ENCODE measurements around the gene CLEC3B.
"Not testable (repeated sequence)": the region's sequence is repeated elsewhere in the genome, so short reads cannot be mapped to it uniquely, and the experiment has no call there.

CLEC3B gene, protein sequence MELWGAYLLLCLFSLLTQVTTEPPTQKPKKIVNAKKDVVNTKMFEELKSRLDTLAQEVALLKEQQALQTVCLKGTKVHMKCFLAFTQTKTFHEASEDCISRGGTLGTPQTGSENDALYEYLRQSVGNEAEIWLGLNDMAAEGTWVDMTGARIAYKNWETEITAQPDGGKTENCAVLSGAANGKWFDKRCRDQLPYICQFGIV

DNA sequence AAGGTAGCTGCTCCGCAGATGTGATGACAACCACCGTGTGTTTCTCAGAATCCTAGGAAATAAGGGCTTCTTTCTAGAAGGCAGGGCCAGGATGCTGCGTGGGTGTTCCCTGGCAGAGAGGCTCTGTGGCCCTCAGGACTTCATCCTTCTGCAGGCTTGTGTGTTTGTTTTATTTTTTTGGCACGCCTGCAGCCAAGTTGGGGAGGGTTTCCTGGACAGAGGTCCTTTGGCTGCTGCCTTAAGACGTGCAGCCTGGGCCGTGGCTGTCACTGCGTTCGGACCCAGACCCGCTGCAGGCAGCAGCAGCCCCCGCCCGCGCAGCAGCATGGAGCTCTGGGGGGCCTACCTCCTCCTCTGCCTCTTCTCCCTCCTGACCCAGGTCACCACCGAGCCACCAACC is at the start of gene CLEC3B:
CLEC3B (plus strand) TSS at position 266 of the 400 bp plus-strand sequence; CDS start at position 326, 60 bp downstream.
- intact Hi-C loops (cut with DNase I): no loop called here

DNA sequence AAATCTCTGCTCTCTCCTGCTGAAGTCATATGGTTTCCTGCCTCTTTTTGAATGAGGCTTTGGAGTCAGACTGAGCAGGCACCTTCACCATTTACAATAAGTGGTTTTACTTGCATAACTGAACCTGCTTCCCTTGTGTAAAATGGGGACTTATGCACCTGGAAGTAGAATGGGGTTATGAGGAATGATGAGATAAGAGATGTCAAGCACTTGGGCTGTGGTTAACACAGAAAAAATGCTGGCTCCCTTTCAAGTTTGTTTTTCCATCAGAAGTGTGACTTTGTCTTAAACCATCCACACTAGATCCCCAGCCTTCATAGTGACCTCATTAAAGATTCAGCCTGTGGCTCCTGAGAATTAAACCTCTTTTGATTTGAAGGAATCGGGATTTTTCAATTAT is 44.9 kb upstream of the CLEC3B start:
- DNase-seq: no peak
- intact Hi-C loops (cut with DNase I): no loop called here

More for the DNA sequence above, at the start of gene CLEC3B:
- DNase-seq: no peak

DNA sequence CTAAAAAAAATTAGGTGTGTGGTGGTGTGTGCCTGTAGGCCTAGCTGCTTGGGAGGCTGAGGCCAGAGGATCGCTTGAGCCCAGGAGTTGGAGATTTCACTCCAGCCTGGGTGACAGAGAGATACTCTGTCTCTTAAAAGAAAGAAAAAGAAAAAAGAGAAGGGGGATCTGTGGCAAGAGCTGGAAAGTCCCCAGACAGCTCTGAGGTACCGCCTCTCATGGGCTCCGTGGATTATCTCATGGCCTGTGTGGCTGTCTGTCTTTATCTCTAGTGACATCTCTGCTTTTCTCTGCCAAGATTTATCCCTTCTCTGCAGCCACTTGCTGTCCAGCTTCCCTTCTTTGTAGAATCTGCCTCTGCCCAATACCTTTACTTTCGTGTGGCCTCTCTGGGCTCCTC is 44.4 kb upstream of the CLEC3B start:
- no peak for DNase-seq
- intact Hi-C loops (cut with DNase I): no loop called here

DNA sequence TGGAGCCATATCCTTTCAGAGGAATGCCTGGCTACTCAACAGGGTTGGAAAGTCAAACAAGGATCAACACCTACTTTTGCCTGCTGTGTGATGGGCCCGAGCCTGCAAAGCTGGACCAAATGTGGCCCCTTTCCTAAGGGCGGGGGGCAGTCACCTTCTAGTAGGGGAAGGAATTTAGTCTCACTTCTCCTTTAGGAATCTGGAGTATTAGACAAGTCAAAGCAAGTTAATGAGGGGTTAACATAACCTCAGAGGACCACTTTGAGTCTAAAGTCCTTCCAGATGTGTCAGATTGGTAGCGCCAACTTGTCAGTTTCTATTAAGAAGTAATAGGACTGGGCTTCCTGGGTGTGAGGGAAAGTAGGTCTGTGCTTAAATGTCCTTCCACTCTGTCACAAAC is 43.3 kb upstream of the CLEC3B start:
- intact Hi-C loops (cut with DNase I): no loop called here
- DNase-seq: no peak

DNA sequence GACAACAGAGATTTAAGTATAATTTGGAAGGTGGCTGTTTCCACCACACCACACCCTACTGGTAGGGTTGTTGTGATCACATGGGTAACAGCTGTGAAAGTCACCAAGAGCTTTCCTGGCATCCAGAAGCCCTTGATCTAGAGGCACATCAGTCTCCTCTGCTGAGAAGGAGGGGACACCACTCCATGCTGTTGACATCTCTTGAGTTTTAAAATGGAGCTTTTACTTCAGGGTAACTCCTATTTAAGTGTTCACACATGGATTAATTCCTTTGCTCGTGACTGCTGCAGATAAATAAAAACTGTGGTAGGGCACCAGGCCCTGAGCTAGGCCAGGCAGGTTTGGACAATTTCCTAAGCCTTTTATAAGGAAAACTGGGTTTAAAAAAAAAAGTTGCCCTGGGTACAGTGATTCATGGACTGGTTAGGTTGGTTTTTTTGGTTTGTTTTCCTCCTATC is 42.6 kb upstream of the CLEC3B start:
- intact Hi-C loops (cut with DNase I): no loop called here
- no peak for DNase-seq

DNA sequence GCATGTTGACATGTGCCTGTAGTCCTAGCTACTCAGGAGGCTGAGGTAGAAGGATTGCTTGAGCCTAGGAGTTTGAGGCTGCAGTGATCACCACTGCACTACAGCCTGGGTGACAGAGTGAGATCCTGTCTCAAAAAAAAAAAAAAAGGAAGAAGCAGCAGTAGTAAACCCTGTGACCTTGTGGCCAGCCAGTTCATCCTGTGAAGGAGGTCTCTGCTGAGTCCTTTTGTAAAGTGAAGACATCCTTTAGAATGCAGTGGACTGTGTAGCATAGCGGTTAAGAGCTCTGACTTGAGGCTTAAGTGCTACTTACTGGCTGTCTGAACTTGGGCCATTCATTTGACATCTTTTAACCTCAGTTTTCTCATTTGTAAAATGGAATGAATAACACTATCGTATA is 41.8 kb upstream of the CLEC3B start:
- no peak for DNase-seq
- intact Hi-C loops (cut with DNase I): no loop called here

DNA sequence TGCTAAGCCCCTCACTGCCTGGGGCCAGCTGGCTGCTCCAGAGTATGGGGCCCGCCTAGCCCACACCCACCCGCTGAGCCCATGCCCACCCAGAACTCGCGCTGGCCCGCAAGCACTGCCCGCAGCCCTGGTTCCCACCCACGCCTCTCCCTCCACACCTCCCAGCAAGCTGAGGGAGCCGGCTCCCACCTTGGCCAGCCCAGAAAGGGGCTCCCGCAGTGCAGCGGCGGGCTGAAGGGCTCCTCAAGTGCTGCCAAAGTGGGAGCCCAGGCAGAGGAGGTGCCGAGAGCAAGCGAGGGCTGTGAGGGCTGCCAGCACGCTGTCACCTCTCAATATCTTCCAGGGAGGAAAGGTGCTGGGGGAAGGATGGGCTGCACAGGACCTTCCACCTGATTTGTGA is 39.8 kb upstream of the CLEC3B start:
- DNase-seq; intact Hi-C loops (cut with DNase I): not testable (repeated sequence)

DNA sequence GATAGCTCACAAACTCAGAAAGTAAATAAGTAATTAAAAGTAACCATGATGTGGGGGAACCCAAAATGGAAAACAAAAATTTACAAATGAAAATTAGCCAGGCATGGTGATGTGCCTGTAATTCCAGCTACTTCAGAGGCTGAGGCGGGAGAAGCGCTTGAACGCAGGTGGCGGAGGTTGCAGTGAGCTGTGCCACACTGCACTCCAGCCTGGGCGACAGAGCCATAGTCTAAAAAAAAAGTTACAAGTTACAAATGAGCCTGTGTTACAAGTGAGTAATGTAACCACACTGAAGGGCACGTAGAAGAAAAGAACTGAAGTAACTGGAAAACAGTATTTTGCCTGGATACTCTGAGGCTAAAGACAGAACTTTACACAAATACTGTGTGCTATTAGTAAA is 38.8 kb upstream of the CLEC3B start:
- intact Hi-C loops (cut with DNase I): no loop called here
- no peak for DNase-seq

DNA sequence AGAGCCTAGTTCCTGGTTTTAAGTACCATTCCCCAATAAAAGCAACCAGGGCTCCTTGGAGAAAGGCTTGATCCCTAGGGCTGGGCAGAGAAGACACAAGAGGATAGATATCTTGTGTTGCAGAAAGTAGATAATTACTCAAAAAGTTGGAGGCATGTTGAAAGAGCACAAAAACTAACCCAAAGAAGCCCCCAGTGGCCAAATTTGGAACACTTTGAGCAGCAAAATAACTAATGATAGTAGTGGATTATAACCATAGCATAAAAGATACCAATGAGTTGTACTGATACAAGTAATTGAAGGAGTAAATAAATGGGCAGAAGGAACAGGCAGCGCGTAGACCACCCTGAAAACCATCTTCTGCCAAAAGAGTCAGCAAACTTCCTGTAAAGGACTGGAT is 38.0 kb upstream of the CLEC3B start:
- intact Hi-C loops (cut with DNase I): no loop called here
- DNase-seq: no peak

DNA sequence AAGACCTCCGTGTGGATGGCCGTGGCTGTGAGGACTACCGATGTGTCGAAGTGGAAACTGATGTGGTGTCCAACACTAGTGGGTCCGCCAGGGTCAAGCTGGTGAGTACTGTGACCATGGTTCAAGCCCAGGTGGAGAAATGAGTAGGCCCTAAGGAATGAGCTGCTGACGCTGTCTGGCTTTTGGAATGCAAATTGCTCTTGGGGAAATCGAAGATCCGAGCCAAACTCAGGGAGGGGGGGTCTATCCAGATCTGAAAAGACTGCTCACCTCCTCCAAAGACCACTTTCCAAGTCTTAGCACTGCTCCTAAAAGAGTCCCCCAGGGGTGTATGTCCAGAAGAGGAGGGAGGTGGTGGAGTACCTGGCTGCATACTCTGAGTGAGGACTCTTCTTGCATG is 37.0 kb upstream of the CLEC3B start:
- DNase-seq: no peak
- intact Hi-C loops (cut with DNase I): no loop called here

DNA sequence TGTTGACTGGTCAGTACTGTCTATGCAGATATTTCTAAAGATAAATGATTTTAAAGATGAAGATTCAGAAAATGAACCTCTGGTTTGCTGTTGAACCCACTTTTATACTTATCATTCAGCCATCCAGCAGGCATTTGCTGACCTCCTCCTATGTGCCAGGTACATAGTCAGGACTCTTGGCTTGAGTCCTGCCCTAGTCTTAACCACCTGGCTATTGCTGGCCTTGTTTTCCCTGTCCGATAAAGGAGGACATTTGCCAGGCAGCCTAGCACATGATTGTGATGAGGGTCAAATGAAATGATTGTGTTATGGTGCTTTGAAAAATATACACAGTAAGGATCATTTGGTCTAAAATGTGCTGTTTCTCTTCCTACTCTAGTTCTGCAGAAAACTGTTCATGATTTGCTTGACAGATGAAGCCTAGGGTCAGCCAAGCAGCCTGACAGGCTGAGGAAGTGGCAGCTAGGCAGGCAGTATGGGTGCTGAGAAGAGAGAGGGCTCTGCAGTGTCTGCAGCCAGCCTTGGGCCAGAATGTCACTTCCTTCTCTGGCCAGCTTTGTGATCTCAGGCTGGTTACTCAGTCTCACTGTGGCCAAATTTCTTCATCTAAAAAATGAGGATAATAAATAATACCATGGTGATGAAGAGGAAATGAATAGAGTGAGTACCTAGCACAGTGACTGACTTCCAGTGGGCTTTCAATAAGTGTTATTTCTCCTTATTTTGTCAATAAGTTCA is 36.3 kb upstream of the CLEC3B start:
- peak in 5 of 42 donors; percentile 9 to 54 (median 30) for DNase-seq
- intact Hi-C loops (cut with DNase I): no loop called here

DNA sequence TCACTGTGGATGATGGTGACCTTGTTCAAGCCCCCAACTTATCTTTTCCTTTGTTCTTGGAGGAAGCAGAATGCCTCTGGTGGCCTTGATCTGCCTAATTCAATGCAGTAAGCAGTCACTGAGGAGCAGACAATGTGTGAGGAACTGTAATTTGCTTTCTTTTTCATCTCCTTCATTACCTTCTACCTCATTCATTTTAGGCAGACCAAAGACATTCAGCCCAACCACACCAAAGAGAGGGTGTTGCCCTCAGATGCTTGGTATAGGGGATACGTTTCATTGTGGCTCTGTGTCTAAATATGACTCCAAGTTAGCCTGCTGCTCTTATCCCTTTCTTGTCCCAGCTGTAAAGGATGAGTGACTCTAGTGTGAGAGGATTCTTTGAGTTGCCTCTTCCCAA is 34.8 kb upstream of the CLEC3B start:
- no peak for DNase-seq
- intact Hi-C loops (cut with DNase I): no loop called here

DNA sequence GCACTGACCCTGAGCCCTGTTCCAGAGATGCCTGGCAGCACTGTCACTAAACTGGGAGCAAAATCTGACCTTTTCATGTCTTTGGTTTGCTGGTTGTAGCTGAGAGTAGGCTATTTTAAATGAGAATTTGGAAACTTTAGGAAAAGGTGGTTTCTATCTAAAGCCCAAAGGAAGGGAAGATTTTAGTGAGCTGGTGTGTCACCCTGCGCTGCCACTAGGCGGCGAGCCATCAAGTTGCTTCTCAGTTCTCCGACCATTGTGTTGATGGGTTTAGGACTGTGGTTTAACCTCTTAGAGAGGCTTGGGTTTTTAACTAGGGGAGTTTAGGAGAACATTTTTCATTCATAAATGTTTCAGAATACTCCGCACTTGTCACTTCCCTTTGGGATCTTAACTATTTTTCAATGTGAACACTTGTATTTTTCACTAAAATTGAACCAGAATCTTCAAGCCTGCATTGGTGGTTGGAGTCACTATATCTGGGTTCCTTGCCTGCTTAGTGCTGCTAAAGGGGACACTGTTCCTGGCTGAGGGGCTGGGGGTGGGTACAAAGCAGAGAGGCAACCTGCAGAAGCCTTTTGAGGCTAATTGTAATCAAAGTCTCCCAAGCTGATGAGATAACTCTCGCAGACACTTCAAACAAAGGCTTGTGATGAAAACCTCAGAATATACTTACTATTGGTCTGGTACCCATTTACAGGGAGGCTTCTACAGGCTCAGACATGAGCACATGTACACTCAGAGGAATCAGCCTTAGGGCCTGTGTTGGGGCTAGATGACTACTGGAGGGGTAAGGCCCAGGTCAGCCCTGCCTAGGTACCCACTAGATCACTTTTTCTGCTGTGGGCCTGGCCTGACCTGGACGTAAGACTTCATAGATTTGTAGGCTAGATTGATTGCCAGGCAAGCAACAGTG is 33.3 kb upstream of the CLEC3B start:
- peak in 2 of 42 donors; percentile 20 to 31 for DNase-seq
- intact Hi-C loops (cut with DNase I): no loop called here

DNA sequence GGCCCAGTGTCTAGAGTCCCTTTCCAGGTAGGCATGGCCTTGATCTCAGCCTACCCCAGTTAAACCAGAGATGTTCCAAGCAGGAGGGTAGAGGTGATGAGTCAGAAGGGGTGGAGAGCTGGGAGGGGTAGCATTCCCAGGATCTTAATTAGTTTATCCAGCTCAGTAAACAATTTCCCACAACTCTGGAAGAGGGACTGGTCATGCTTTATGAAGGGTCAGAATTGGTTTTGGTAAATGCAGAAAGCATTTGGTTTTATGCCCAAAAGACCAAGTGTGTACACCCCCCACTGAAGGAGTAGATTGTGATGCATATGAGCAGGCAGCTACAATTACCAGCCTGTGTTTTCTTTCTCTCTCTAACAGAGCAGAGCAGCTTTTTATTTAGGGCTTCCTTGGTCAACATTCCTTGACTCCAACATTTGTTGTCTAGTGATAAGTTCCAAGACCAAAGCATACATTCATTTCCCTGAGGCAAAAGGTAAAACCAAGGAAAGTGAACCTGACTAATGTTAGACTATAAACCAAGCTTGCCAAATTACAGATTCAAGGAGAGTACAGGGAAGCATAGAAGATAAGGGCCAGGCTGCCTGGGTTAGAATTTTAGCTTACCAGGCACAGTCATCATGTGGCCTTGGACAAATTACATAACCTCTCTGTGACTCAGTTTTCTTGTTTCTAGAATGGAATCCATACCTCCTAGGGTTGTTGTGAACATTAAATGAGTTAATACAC is 32.5 kb upstream of the CLEC3B start:
- DNase-seq: no peak

DNA sequence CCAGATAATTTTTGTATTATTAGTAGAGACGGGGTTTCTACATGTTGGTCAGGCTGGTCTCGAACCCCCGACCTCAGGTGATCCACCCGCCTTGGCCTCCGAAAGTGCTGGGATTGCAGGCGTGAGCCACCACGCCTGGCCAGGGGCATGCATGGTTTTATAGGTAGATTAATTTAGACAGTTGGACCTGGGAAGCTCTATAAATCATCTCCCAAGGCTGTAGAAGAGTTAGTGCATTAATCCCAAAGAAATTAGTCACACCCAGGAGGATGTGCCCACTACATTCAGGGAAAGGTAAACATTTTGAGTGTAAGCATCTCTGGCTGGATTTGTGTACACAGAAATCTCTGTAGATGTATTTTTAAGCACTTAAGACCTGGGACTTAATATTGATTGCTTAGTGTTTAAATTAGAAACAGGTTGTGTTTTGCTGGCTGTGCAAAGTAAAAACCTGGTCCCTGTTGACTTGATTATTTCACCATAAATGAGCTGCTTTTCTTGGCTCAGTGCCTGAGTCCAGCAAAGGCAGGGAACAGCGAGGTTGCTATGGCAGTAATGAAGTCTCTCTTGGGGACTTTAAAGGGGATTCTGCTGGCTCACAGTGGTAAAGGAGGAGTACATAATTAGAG is 30.8 kb upstream of the CLEC3B start:
- intact Hi-C loops (cut with DNase I): no loop called here
- peak in 9 of 42 donors; percentile 12 to 50 (median 22) for DNase-seq

More for the DNA sequence above, 32.5 kb upstream of the CLEC3B start:
- intact Hi-C loops (cut with DNase I): no loop called here

DNA sequence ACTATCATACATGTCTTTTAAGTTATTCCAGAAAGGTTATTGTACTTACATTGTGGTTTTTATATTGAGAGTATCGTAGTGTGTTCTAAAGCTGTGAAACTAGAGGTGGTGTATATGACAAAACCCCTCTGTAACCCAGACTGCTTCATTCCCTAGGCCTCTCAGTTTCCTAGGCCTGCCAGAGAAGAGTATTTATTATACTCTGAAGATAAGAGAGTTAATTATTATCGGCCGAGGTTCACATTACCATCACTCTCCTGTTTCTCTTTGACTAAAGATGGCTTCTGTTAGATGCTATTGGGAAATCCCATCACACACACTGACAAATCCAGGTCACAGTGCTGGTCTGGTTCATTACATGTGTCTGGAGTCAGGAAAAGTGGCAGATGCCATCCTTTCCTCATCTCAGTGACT is 29.5 kb upstream of the CLEC3B start:
- no peak for DNase-seq
- intact Hi-C loops (cut with DNase I): no loop called here

DNA sequence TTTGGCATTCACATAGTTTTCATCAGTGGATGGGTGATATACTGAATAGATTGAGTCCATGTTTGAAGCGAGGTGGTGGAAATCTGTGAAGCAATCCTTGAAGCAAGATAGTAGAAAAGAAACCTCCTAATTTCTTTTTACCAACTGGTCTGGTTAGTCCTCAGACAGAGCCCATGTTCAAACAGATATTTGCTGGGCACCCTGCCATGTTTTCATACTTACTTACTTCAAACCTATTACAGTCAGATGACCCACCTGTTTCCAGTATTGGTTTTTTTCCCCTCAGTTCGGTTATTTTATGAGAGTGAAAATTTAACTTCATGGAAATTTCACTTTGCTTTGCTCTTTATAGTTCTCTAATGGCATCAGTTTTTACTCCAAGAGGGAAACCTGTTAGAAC is 26.3 kb upstream of the CLEC3B start:
- intact Hi-C loops (cut with DNase I): no loop called here
- DNase-seq: no peak

DNA sequence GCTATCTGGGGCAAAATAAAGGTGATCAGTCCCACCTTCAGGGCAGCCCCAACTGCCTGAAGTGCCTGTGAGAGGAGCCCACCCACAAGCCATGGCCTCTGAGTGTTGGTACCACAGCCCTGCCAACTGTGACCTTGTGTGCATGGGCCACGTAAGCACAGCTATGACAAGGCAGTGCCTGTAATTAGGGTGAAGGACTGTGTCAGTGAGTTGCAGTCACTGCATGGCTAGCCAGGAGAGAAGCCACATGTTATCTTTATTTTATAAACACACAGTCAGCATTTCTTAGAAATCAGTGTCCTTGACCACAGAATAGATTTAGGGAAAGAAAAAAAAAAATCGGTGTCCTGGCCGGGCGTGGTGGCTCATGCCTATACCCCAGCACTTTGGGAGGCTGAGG is 25.3 kb upstream of the CLEC3B start:
- intact Hi-C loops (cut with DNase I): no loop called here
- DNase-seq: no peak

DNA sequence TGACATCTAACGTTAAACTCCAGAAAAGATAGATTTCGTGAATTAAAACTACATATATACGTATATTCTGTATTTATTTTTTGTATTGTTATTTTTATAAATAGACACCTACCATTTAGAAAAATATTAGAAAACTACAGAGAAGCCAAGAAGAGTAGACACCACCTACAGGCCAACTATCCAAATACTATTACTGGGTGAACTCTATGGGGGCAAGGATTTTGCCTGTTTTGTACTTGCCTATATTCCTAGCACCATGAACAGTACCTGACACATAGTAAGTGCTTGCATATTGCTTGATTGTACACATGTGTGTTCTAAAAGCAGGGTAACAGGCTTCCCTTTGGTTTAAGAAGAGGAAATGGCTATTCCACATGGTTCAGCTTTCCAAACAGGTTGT is 24.4 kb upstream of the CLEC3B start:
- intact Hi-C loops (cut with DNase I): no loop called here
- DNase-seq: no peak
